ENCODE measurements around the gene SERGEF.

Gene SERGEF

DNA sequence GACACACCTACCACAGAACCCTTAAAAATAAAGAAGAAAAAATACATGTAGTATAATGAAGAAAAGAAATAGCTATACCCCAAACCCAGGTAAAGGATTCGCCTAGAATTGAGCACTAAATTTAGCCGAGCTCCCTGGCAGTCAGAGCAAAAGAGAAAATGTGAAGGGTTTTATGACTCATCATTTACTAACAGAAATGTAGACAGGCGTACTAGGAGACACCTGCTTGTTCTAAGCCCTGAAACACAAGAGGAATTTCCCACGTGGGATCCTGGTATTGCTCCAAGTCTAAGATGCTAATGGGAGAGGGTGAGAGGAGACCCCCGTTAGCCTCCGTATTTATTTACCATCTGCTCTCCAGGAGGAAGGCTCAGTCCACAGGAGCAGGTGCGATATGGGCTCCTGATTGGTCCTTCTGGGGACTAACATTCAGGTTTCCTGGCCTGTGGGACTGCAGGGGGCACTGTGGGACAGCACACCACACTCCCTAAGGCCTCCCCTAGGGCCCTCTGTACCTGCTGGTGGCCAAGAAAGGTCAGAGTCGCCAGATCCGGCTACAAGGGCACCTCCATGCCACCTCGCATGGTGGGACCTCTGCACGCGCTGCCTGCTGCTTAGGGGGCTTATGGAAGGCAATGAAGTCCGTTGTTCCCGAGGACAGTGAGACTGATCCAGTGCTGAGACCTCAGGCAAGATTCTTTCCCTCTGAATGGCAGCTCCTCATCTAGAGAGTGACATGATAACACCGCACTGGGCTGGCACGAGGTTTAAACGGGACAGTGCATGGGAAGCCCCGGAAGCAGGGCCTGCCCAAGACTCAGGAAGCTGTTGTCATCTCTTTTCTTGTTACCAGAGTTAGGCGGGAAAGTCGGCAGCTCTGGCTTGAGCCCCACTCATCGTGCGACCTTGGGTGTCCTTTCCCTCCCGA, 252.5 kb downstream of the SERGEF start:
- in situ Hi-C loops (cut with HindIII; ENCODE audit: low sequenced_read_pairs) = no loop called here

DNA sequence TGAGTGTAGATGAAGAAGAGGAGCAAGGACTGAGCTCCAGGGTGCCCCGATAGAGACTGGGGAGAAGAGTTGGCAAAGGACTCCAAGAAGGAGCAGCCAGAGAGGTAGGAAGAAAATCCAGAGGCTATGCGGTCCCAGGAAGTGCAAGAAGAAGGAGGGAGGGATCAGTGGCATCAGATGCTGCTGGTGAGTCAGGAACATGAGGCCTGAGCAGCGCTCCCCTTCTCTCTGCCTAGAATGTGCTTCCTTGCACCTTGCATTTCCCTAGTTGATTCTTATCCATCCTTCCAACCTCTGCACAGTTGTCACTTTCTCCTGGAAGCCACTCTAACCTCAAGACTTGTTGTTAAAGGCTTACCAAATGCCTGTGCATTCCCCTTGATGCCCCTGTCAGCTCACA, 257.0 kb downstream of the SERGEF start:
- in situ Hi-C loops (cut with HindIII; ENCODE audit: low sequenced_read_pairs) = no loop called here

- in situ Hi-C loops (cut with HindIII; ENCODE audit: low sequenced_read_pairs) = no loop called here
Observed at GRCh38 chr11:17753641-17754040, 259.2 kb downstream of the SERGEF start.

GRCh38 chr11:17753153-17753552, 259.7 kb downstream of the SERGEF start:
- in situ Hi-C loops (cut with HindIII; ENCODE audit: low sequenced_read_pairs) = no loop called here

DNA sequence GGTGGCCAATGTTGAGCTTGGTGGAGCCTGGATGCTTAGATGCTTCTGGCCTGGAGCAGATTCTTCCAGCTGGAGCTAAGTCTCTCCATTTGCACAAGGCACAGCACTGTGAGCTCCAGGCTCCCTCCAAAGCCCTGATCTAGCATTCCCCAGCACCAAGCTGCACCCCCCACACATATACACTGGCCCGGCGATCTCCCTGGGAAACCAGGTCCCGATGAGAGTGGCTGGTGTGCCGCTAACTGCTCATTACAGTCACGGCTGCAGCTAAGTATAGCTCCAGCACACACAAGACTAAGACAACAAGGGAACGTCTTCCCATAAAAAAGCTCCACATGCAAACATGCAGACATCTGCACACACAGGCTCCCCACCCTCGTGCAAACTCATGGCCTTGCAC, 260.7 kb downstream of the SERGEF start:
- in situ Hi-C loops (cut with HindIII; ENCODE audit: low sequenced_read_pairs) = no loop called here

- in situ Hi-C loops (cut with HindIII; ENCODE audit: low sequenced_read_pairs) = no loop called here
Observed at GRCh38 chr11:17751558-17751957, 261.3 kb downstream of the SERGEF start.

GRCh38 chr11:17750801-17751165, 262.1 kb downstream of the SERGEF start:
- in situ Hi-C loops (cut with HindIII; ENCODE audit: low sequenced_read_pairs) = no loop called here

- in situ Hi-C loops (cut with HindIII; ENCODE audit: low sequenced_read_pairs) = no loop called here
Observed at GRCh38 chr11:17750013-17750800, 262.6 kb downstream of the SERGEF start.

DNA sequence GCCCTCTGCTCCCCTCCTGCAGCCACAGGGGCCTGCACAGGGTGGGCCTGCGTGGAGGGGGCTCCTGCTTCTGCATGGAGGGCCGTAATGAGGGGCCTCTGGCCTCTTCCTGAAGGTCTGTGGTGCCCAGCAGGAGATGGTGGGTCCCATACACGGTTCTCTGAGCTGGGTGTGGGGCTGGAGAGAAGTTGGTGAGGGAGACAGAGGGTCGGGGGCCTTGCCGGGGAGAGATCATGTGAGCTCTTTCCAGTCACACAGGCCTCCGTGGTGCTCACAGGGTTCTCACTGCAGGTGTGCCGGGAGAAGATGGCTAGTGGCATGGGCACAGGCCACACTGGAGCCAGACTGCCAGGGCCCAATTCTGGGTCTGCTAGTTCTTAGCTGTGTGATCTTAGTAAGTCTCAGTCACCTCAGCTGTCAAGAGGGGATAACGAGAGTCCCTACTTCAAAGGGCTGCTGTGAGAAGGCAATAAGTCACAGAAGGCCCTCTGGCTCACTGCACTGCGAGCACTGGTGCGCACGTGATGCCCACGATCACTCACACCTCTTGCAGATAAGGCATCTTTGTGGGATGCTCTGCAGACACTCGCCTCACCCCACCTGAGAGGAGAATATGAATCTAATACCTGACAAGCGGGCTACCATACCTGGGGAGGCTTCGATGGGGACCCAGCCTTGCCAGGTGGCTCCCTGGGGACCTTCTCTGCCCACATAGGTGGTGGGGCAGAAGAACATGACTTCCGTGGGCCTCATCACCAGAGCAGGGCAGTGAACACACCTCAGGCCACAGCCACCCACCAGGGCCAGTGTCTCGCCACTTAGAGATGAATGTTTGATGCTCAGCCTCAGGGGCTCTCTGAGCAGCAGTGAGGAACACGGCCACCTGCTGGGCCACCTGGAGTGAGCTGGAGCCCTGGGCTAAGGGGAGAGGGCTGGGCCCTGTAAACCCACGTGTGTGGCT, 263.8 kb downstream of the SERGEF start:
- in situ Hi-C loops (cut with HindIII; ENCODE audit: low sequenced_read_pairs) = no loop called here

DNA sequence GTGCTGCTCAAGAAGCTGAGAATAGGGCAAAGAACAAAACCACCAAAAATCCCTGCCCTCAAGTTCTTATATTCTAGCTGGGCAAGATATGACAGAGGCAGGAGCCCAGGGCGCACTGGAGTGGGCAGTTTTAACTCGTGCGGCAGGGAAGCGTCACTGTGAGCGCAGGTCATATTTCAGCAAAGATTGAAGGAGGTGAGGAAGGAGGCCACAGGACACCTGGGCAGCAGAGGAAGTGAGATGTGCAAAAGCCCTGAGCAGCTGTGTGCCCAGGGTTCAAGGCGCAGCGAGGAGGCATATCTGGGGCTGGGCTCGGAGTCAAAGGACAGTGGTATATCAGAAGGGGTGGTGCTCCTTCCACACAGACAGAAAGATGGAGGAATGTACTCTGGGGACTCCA, 264.8 kb downstream of the SERGEF start:
- in situ Hi-C loops (cut with HindIII; ENCODE audit: low sequenced_read_pairs) = no loop called here

DNA sequence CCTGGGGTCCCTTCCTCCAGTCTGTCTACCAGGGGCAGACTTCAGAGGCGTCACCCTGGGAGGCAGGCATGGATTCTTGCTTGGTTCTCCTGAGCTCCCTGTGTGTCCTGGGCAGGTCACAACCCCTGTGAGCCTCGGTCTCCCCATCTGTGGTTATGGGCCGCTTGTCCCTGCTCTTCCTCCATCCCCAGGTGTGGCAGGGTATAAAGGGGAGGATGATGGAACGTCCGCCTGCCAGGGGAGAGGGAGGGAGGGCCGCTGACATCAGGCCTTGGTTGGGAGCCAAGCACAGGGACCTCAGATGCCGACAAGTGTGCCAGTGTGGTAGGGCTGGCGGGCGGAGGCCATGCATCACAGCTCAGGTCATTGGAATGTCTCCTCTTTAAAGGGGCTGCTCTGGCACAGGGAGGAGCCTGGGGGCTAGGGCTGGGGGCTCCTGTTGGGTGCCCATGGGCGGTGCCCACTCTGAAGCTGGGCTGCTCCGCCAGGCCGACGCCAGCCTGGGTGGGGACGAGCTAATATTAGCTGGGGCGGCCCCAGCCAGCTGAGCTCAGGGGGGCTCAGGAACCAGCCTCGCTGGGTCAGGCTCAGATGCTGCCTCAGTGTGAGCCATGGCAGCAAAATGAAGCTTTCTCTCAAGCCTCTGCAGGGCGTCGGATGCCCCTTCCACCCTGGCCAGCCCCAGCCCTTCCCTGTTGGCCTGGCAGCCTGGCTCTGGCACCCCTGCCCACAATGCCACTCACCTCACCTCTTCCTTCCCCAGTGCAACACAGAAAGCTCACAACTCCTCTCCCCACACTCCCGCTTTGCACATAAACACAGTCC, 265.5 kb downstream of the SERGEF start:
- in situ Hi-C loops (cut with HindIII; ENCODE audit: low sequenced_read_pairs) = no loop called here

DNA sequence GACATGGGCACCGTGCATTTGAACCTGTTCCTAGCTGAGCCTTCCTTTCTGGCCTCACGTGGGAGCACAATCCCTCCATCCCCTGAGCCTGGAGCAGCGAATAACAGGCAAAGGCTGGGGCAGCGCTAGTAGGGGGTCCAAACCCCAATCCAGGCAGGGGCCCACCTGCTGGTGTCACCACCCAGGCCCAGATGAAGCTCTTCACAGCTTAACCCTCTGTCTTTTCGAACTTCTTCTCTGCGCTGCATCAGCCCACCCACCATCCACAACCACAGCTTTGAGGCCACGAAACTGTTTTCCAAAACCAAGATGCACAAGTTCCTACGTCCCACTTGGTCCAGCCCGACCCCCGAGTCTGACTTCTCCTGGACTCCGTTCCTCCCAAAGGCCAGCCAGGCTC, 266.8 kb downstream of the SERGEF start:
- in situ Hi-C loops (cut with HindIII; ENCODE audit: low sequenced_read_pairs) = no loop called here

GRCh38 chr11:17745023-17745772, 267.6 kb downstream of the SERGEF start:
- in situ Hi-C loops (cut with HindIII; ENCODE audit: low sequenced_read_pairs) = no loop called here

DNA sequence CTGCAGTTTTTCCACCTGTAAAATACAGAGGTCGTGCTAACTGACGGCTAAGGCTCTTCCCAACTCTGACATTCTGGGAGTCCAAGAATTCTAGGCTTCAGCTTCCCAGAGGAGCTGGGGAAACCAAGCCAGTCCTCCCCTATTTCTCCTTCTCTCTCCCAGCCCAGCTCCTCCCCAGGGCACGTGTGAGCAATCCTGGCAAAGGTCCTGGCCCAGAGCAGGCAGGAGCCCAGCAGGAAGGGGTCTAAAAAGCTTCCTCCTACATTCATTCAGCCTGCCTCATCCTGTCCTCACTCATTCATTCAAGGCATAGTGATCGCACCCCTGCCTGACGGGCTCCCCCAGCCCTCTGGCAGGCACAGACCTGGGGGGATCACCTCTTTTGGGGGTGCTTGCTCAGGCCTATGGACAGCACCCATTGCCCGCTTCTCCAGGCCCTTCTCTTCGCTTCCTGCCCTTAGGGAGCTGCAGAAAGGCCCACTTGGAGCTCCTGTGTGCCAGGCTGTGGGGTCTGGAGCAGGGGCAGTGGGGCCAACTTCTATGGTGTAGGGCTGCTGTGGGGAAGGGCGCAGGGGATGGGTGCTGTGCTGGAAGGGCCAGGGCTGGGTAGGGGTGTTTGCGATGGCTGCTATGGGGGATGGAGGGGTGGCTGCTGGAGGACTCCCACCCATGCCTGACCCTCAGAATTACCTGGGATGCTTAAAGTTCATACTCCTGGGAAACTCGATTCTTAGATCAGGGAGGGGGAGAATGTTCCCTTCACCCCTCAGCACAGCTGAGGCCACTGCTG, 268.5 kb downstream of the SERGEF start:
- in situ Hi-C loops (cut with HindIII; ENCODE audit: low sequenced_read_pairs) = no loop called here

DNA sequence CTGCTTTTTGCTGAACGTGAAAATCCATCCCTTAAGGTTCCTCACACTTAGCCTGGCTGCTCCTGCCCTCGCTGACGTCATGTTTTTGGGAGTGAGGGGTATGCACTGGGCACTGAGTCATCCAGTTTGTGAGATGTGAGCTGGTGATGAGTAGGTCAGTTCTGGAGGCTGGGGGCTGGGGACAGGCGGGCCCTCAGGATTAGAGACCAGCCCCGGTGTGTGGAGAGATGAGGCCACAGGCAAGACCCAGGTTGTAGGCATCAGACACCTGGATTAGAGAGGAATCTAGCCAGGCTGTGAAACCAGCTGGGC, 269.1 kb downstream of the SERGEF start:
- in situ Hi-C loops (cut with HindIII; ENCODE audit: low sequenced_read_pairs) = no loop called here

- in situ Hi-C loops (cut with HindIII; ENCODE audit: low sequenced_read_pairs) = no loop called here
Observed at GRCh38 chr11:17743026-17743807, 269.6 kb downstream of the SERGEF start.

GRCh38 chr11:17742019-17742418, 270.8 kb downstream of the SERGEF start:
- in situ Hi-C loops (cut with HindIII; ENCODE audit: low sequenced_read_pairs) = no loop called here

DNA sequence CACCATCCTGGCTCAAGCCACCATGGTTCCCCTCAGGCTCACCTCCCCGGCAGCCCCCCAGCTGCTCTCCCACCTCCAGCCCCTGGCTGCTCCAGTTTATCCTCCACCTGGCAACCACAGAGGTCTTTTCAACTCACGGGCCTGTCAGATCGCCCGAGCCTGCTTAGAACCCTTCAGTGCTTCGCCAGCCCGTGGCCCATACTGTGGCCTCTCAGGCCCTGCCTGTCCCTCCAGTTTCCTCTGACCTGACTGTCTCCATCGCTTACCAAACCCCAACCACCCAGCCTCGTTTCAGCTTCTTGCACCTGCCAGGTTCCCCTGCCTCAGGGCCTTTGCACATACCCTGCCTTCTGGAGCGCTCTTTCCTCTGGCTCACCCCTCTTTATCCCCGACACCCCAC, 271.4 kb downstream of the SERGEF start:
- in situ Hi-C loops (cut with HindIII; ENCODE audit: low sequenced_read_pairs) = no loop called here

All from DLD1 (cell line).